HS-5 (cell line): ENCODE data around the gene C17orf50.

Experiments
- DNase-seq: peaks from one replicate; pipeline ENCODE4 v3.0.0-alpha.2; 2012; ENCODE audit warnings: low read depth

C17orf50 gene

DNA sequence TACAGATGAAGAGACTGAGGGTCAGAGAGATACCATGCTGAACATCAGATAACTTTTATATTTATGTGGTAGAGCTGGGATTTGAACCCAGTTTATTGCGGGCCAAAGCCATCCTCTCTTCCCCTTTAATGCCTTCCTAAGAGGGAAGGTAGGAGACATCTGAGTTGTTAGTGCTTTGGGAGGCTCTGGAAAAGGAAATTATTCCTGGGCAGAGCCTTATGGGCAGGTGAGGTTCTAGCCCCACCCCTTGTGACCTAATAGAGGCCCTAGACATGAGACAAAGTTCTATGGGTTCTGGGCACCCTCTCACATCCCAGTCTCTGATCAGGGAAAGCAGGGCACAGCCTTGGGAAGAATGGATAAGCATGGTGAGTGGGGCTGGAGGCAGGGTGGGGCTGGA lies at the start of gene C17orf50:
C17orf50 (plus strand) TSS at position 301 of the 400 bp plus-strand sequence; CDS start at position 356, 55 bp downstream.
- DNase-seq = no peak

DNA sequence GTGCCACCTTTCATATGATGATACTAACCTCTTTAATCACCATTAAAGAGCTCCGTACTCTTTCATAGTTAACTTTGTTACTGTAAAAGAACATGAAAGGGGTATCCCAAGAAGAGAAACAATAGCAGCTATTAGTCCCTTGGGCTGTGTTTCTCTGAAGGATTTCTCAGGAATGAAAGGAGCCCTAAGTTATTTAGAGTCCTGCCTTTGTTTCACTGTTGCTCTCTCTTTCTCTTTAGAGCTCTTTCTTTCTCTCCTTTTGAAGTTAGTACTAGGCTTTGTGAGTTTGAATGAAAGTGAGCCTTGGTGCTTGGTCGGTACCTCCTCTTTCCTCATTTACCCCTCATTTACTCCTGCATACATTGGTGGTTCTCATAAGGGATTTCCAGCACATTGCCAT lies 49.7 kb upstream of the C17orf50 start:
- DNase-seq = no peak

DNA sequence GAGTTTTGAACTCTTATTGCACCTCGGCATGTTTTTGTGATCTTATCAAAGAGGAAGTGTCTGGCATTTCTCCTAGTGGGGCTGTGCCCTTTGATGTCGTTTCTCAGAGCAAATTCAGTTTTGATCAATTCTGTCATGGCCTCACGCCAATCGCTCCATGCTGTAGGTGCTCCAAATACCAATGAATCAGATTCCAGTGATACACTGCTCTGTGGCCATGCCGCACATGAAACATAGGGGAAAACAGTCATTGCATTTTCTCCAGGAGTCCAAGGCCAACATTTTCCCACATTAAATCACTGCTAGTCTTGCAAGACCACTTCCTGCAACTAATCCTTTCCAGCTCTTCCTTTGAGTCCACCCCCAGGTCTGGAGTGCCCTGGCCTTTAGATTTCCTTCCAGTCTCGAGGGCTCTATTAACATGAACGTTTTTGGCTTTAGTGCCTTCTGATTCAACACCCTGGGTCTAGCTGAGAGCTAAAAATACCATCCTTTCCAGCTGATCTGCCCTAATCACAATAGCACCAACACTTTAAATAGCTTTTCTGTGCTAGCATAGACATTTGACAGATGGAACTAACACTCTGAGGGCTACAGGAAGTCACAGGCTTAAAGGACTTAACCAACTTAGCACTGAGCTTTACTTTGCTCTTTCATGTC lies 47.5 kb upstream of the C17orf50 start:
- peak; percentile 84 for DNase-seq

DNA sequence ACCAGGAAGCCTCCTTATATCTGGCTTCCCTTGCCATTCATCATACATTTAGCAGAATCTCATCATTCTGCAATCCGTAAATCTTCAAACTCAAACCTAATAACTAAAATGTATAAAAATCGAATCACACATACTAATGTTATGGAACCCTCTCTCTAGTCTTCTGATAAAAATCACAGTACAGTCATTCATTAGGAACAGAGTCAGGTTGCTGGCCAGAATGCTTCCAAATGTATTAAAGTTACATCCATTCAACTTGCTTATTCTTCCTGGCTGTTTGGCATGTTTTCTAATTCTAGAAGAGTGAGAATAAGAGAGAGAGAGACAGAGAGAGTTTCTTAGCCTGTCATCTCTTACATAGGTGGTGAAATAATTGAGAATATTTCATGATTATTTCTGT lies 45.7 kb upstream of the C17orf50 start:
- DNase-seq = no peak

DNA sequence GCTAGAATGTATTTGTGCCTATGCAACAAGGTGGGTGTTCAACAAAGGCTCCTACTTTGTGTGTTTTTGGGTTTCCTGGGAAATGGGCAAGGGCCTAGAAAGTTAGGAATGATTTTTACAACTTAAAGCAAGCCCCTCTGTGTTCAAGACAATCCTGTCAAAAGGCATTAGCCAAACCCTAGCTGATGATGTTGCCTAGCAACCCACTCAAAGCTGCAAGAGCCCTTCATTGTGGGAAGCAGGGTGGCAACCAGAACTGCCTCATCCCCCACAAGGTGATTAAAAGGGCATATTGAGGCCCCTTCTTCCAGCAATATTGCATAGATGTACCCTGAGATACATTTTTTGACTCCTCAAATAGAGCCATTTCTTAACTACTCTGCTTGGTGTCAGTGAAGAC lies 45.3 kb upstream of the C17orf50 start:
- no peak for DNase-seq

DNA sequence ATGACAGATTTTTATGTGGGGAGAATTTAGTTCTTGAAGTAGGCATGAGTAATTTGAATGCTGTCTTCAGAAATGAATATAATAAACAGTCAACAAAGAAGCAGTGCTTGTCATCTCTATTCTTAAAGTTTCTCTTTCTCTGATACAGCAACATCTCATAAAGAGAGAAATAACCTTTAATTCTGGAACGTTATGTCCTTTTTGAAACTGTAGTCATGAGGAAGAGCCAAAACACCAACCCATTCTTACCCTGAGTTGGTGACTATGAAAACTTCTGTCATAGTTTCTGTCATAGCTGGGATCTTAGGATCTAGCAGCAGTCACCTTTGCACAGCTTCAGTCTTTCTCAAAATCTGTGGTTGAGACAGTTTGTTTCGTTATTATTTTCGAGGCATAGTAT lies 44.5 kb upstream of the C17orf50 start:
- DNase-seq = no peak

DNA sequence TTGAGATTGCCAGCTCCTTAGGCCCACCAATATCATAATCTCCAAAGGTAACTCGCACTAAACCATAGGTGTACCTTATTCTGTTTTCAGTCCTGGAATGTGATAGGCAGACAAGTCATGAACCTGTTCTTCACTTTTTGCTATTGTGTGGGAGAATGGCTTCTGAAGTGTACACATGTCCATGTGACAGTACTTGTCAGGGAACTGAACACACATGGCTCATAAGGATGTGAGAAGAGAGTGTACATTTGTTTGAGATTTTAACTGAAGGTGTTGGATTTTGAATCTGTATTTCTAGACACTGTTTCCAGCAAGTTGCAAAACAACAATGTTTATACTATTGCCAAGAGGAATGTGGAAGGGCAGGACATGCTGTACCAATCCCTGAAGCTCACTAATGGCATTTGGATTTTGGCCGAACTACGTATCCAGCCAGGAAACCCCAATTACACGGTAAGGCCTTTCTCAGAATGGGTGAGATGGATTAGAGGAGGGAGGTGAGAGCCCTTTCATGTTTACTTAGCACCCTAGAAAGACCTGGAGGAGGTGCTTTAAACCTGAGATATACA lies 43.7 kb upstream of the C17orf50 start:
- DNase-seq = no peak

DNA sequence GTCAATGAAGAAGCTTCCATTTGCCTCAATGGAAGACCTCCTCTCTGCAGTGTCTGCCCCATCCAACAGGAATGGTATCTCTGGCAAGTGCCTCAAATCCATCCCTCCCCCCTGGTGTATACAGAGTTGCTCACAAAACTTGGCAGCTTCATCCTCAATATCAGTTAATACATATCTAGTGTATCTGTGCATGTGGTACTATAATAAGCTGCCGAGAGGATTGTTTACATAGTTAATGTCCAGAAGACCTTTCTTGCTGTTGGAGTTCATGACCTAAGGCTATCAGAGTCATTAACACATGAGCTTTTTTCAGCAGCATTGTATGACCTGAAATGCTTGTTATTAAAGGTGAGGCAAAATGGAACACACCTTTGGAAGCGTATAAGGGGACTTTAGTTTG lies 43.2 kb upstream of the C17orf50 start:
- DNase-seq = no peak

DNA sequence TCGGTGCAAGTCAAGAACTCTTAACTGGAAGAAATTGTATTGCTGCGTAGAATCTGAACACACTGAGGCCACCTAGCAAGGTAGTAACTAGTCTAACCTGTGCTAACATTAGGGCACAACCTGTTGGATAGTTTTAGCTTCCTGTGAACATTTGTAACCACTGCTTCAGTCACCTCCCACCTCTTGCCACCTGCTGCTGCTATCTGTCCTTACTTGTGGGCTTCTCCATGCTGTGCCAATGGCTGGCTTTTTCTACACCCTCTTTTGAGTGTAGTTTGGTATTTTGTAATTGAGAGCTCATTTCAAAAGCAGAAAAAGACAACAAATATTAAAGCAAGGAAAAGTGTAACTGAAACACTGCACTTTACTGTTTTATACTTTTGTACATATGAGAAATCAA lies 37.0 kb upstream of the C17orf50 start:
- DNase-seq = no peak

DNA sequence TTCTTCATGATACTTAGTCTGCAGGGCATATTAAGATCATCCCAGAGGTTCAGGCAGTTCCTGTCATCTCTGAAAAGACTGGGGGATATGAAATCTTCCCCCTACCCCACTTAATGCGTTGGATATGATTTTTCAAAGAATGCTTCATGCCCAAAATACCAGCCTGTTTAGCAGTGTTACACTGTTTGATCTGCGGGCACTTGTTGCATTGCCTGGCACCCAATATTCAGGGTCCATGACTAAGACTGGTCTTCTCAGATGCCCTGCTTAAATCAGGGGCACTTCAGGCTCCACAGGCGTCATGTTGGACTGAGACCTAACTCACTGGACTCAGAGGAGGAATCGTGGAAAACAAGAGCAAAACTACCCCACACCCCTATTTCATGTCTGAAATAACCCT lies 35.6 kb upstream of the C17orf50 start:
- DNase-seq = no peak

DNA sequence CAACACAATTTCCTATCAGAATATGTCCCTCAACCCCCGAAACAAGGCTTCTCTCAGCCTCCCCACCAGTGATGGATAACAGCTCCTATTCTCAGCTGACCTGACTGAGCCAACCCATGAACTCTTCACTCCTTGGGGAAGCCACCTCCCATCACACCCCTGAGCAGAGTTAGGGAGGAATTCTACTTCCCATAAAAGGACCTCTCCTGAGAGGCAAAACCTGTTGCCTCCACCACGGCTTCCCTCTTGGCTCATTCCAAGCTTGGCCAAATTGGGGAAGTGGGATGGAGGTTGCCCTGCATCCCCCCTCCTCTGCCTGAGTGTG lies 34.9 kb upstream of the C17orf50 start:
- no peak for DNase-seq

DNA sequence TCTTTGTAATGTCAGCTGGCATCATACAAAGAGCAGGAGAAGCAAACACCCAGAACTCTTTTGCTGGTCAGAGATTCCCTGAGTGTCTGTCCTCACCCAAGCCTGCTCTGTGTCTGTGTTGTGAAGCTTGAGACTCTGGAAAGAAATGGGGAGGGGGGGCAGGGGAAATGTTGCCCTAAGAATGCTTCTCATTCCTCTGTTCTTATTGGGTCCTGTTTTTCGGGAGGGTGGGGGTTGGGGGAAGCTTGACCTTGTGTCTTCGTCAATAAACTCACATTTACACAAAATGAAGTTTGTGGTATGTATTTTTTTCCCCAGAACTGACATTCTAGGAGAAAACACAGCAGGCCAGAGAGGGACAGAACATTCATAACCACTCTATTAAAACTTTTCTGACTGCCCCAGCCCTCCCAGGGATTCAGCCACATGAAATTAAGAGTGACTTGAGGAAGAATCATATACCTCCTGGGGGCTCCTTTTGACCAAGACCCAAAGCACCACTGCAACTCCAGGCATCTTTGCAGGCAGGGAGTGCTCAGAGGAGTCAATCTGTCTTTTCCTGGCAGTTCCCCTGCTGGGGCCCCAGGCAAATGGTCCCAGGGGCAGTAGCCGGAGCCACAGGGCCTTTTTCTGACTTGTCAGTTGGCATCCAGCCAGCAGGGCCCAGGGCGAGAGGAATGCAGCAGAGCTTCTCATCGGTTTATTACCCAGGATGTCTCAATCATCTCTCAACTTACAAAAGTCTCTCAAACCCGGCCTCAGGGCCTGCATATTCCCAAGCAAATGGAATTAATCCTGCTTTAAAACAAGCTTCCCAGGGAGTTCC lies 34.3 kb upstream of the C17orf50 start:
- peak; percentile 48 for DNase-seq

DNA sequence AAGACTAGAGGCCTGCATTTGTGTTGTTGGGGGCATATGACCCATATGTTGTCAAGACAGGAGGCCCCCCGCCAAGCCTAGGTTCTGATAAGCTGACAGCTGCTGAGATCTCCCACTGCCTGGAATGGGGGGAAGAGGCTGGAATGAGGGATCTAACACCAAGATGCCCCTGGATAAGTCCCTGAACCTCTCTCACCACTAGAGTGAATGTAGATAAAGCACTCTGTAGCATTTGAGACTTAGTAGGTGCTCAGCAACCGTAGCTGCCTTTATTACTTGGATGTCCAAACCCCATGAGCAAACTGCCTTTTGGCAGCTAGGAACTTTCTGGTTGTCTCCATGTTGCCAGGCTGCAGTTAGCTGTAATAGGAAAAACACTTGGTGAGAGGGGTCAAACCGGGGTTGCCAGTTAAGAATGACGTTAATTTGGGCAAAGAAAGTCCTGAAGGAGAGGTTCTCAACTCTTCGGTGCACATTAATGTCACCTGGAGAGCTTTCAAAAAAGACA lies 33.7 kb upstream of the C17orf50 start:
- DNase-seq = no peak

DNA sequence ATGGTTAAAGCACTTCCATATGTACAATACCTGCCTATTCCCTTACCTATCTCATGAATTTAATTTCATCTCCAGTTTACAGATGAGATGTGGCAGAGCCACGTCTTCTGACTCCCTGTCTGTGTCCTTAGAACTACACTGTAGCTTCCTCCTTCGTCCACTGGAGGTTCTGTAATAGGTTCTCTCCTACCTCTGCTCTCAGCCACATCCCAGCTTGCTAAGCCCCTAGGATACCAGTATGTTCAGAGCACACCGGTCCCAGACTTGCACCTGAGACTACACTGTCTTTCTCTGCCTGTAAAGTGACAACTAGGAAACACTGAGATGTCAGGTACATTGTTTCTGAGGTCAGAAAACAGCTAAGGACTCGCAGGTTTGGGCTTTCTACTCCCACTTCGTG lies 33.1 kb upstream of the C17orf50 start:
- no peak for DNase-seq

DNA sequence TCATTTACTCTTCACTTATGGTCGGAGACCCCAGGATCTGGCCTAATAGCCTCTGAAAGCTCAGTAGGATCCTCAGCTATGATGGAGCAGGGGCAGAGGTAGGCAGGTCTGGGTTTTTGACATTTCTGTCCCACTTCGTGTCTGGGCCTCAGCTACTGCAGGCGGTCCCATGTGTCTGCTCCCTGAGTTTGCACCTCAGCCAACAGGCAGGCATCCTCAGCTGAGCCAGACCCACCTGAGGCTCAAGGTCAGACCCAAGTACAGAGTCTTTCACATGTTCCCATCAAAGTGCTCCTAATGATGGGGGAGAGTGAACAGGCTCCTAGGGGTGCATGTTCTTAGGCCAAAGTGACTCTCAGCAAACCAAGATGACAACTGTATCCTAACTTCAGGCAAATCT lies 32.1 kb upstream of the C17orf50 start:
- no peak for DNase-seq

DNA sequence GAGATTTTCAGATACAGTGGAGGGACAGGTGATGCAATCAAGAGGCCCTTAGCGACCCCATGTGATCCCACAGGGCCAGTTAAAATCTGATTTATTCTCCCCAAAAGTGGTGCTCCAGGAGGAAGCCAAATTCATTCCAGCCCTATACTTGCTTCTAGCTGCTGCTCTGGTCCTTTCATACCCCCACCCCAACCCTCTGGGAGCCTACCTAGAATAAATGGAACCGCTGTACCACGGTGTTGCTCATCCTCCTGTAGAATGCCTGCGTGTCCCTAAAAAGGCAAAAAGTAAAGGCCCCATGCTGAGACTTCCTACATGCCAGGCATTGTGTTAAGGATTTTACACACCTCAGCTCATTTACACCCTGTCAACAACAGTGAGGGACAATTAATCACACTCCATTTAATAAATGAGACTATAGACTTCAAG lies 31.3 kb upstream of the C17orf50 start:
- DNase-seq = no peak

DNA sequence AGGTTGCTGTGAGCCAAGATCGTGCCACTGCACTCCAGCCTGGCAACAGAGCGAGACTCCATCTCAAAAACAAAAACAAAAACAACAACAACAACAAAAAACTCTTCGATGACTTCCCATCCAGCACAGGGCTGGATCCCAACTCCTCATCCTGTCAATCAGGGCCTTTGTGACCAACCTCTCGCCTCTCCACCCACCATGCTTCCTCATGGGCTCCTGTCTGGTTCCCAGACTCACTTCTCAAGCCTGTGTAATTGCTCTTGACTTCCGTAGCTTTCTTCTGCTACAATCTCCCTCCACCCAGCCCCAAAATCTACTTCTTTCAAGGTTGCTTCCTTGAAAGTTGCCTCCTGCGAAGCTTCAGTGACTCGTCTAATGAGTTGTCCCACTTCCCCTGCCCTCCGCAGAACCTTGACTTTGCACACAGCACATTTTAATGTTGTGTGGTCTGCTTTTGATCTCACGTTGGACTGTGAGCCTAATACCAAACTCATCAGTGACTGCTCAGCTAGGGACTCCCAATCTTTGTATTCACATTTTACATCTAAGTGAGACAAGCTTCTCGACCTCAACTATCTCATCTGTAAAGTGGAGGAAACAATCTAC lies 30.2 kb upstream of the C17orf50 start:
- DNase-seq = no peak

DNA sequence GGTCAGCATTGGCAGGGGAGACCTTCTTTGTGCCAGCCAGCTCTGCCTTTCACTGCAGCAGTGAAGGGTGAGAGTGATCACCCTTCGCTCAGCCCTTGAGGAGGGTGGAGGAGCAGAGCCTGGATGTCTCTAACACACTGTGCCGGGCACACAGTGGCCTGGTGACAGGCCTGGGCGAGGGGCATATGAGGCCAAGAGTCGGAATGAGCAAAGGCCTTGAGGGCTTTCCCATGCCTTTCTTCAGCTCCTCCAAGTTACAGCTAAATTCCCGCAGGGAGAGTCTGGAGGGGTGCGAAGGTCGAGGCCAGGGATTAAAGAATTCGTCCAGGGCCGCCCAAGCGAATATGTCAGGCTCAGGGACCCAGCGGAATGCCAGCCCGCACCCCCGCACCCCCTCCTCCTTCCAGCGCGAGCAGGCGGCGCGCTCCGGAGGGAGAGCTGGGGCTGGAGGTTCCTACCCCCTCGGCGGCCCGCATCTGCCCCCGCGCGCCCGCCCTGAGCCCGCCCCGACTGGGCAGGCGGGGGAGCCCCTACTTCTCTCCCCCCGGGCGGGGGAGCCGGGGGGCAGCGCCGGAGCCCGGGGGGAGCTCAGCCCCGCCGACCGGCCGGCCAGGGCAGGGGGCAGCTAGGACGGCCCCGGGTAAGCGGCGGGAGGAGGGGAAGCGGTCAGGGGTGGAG lies 29.3 kb upstream of the C17orf50 start, which contains the start of gene RASL10B:
RASL10B (plus strand) TSS at position 401 of the 678 bp plus-strand sequence. CDS start 3,546 bp downstream, outside the sequence.
- DNase-seq = no peak

DNA sequence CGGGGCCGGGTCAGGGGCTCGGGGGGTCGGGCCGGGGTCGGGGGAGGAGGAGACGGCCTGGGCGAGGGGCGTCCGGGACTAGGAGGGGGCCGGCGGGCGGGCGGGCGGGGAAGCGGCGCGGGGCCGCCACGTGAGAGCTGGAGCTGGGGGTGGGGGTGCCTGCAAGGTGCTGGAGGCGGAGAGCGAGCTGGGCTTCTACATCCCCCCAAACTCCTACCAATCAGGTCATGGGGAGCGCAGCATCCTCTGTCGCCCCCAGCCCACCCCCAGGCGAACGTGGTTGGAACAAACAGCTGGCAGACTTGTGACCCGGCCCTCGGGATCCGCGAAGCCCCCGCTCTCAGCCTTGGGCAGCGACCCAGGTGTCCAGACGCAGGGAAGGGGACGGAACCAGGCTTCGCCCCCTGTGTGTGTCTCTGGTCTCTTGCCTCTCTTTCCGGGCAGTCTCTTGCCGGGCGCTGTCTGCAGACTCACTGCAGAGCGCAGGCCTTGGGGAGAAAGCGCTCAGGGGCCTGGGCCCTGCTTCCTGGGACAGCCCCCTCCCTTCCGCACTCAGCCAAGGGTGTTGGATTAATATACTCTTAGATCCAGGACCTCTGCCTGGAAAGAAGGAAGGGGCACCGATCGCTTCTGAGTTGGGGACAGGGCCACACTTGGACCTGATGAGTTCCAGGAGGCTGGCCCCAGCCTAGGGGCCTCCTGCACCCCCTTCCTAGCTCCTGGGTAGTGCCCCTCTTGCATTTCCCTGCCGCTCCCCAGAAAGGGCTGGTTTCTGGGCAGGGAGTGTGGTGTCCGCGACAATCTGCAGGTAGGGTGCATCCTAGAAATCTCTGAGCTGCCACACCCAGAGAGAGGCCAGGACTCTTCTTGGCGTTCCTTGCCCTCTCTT lies 28.5 kb upstream of the C17orf50 start:
- no peak for DNase-seq

DNA sequence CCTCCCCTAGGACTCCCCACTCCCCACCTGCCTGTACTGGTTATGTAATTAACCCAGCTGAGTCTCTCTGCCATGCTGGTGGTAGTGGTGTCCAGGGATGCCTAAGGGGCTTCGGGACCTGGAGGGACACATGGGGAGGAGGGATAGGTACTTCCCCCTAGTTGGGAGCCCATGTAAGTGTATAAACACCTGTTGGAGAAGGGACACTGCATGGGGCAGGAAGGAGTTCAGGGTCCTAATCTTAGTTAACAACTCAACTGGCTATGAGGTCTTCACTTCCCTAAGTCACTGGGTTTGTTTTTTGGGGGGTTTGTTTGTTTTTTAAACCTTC lies 27.9 kb upstream of the C17orf50 start:
- DNase-seq = no peak

DNA sequence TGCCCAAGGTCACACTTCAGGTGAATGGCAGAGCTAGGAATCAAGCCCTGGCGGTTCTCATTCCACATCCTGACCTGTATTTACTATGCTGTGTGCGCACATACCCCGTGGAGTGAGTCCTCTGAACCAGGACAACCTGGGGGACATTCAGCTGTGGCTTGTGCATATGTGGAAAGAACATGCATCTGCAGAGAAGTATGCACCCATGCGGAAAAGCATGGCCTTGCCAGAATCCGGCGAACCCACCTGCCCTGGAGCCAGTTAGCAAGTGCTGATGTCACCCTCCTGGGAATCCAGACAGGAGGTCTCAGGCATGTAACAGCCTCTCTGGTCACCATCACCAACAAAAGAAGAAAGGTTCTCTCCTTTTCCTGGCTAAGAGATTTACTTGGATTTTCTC lies 27.3 kb upstream of the C17orf50 start:
- DNase-seq = no peak
